Measurements from ENCODE around the gene CIBAR2. TPM values are rescaled to one million over a fixed set of nuclear protein-coding genes. Genes with fewer than 3 reads are reported as not detected.

CIBAR2 gene
- total and polyA plus RNA-seq, 10 of the 15 experiments (the other 5 are each of a cell fraction or from before 2014, with no cell fraction given), result 0.05 to 0.16 (median 0.07) TPM; not detected in 7

DNA sequence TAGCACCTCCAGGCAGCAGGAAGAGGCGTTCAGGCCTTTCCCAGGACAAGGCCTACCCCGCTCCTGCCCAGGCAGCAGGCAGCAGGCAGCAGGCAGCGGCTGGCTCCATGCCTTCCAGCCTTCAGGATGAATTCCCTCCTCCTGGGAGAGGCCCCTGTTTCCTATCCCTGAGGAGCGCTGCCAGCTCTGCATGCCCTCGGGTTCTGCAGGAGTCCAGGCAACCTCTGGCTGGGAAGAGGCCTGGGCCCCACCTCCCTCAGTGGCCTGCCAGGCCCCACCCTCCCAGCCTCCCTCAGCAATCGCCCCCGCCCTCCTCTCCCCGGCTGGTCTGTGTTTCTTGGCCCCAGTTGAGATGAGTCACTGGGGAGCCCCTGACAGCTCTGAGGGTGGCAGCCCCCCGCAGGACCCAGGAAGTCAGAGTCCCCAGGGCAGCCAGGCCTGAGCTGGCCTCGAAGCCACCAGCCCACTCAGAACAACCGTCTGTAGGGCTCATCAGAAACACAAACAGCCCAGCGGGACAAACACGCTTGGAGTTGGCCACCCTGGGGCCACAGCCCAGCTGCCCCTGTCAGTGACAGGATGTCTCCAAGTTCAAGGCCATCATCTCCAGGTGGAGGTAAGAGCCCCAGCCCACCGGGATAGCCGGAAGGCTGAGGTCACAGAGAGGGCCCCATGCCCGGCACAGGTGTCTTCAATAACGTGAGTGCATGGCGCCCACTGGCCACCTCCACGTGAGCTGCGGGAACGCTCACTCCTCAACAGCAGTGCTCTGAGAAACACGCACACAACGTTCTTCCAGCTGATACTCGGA lies 39.5 kb upstream of the CIBAR2 start:
- ChIA-PET RAD21 (ENCODE audit: unreplicated experiment) (interaction anchor here (0.7 to 2.6 kb wide), 3 partner anchors 22 to 75 kb away, joined by 3 to 16 read pairs (median 14); no protein-coding TSS in a partner anchor), CTCF (interaction anchor here (0.8 to 1.5 kb wide), 4 partner anchors 9 to 37 kb away, joined by 3 to 6 read pairs (median 4); no protein-coding TSS in a partner anchor), SMC1A (ENCODE audit: uncharacterized antibody, unreplicated experiment) (interaction anchor here (0.6 to 1.2 kb wide), 4 partner anchors 73 to 85 kb away, joined by 3 to 6 read pairs (median 3); no protein-coding TSS in a partner anchor), POLR2A (interaction anchor here (0.6 to 1.8 kb wide), 4 partner anchors 11 to 432 kb away, joined by 3 to 9 read pairs (median 5); no protein-coding TSS in a partner anchor)
- Histone ChIP-seq H3K27me3 (replicated peaks in 1 of 2; ENCODE audit: control insufficient read depth in 2 of 2, insufficient read depth in 2 of 2, low read length in 1 of 2) (no peaks in the 10 kb centered on the region), H4K20me1 (ENCODE audit: control insufficient read depth, insufficient read depth) (no peaks in the 10 kb centered on the region), H3K79me2 (ENCODE audit: control insufficient read depth, insufficient read depth, low read length) (no peaks in the 10 kb centered on the region), H3K4me3 (no peak overlapping the region), H3K36me3 (ENCODE audit: control insufficient read depth in 2 of 2, insufficient read depth in 2 of 2, low read length in 1 of 2) (no peaks in the 10 kb centered on the region), H2AFZ (ENCODE audit: control insufficient read depth, low read depth, low read length) (no peak overlapping the region; the same call in 1 of the 2 replicates), H3K9ac (ENCODE audit: control insufficient read depth, insufficient read depth, low read length) (no peak overlapping the region), H3K4me2 (ENCODE audit: control insufficient read depth, insufficient read depth) (peak overlapping the region; percentile 4; the same call in 1 of the 2 replicates), H3K9me3 (replicated peaks; ENCODE audit: control insufficient read depth, insufficient read depth, low read length) (no peaks in the 10 kb centered on the region), H3K27ac (ENCODE audit: control insufficient read depth, insufficient read depth) (no peak overlapping the region), H3K4me1 (ENCODE audit: control insufficient read depth, insufficient read depth, low read length) (0 out of 2 replicates have a peak, but pooled peaks cover 2% of the 10 kb centered on the region)
- intact Hi-C loops (cut with micrococcal nuclease; ENCODE audit: unreplicated experiment), result loop anchor here (2.0 kb wide), 1 partner anchor 75 kb away; no protein-coding TSS in a partner anchor
- no peak for DNase-seq (ENCODE audit: low read depth, low spot score)
- in situ Hi-C loops (cut with MboI), result no loop called here
- FAIRE-seq, result no peak
- ATAC-seq, result peak; percentile 84
- TSS peak; percentile 82 for BruUV-seq (replicated peaks)
- WGBS (ENCODE audit: insufficient coverage, insufficient replicate concordance, low lambda C conversion rate, missing lambda C conversion rate), result 42% methylated on average over 21 of the region's 24 CpGs
- TF ChIP-seq WRNIP1 (IDR thresholded peaks at IDR 0.05; ENCODE audit: borderline replicate concordance, low read depth, low read length), result no peak
- TF ChIP-seq CEBPB (IDR thresholded peaks at IDR 0.05; ENCODE audit: borderline replicate concordance in 1 of 2, low read depth in 2 of 2, low read length in 2 of 2), result no peak
- no peak for TF ChIP-seq ZSCAN29 (IDR thresholded peaks at IDR 0.05)
- TF ChIP-seq BCL11A (IDR thresholded peaks at IDR 0.05; ENCODE audit: low read depth, low read length), result no peak
- TF ChIP-seq TARDBP (IDR thresholded peaks at IDR 0.05; ENCODE audit: borderline replicate concordance), result no peak
- TF ChIP-seq POLR2AphosphoS2 (IDR thresholded peaks at IDR 0.05; ENCODE audit: low read depth, low read length), result no peak
- TF ChIP-seq, protein P1, sequence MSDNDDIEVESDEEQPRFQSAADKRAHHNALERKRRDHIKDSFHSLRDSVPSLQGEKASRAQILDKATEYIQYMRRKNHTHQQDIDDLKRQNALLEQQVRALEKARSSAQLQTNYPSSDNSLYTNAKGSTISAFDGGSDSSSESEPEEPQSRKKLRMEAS (IDR thresholded peaks at IDR 0.05; ENCODE audit: low read depth, low read length), result peak; percentile 31; the same call in 1 of the 2 replicates
- TF ChIP-seq CREM (IDR thresholded peaks at IDR 0.05; ENCODE audit: low read depth), result no peak
- no peak; the same call in 1 of the 2 replicates for TF ChIP-seq LARP7 (IDR thresholded peaks at IDR 0.05)
- TF ChIP-seq, protein P2, sequence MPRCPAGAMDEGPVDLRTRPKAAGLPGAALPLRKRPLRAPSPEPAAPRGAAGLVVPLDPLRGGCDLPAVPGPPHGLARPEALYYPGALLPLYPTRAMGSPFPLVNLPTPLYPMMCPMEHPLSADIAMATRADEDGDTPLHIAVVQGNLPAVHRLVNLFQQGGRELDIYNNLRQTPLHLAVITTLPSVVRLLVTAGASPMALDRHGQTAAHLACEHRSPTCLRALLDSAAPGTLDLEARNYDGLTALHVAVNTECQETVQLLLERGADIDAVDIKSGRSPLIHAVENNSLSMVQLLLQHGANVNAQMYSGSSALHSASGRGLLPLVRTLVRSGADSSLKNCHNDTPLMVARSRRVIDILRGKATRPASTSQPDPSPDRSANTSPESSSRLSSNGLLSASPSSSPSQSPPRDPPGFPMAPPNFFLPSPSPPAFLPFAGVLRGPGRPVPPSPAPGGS (IDR thresholded peaks at IDR 0.05; ENCODE audit: borderline replicate concordance, insufficient read depth, low read depth, low read length, poor library complexity, severe bottlenecking), result no peak
- TF ChIP-seq FOXM1 (IDR thresholded peaks at IDR 0.05; ENCODE audit: low read depth, low read length), result no peak
- no peak for TF ChIP-seq NR2C2 (IDR thresholded peaks at IDR 0.05; ENCODE audit: borderline replicate concordance, control insufficient read depth, insufficient read length, low read depth)
- TF ChIP-seq, protein P3, sequence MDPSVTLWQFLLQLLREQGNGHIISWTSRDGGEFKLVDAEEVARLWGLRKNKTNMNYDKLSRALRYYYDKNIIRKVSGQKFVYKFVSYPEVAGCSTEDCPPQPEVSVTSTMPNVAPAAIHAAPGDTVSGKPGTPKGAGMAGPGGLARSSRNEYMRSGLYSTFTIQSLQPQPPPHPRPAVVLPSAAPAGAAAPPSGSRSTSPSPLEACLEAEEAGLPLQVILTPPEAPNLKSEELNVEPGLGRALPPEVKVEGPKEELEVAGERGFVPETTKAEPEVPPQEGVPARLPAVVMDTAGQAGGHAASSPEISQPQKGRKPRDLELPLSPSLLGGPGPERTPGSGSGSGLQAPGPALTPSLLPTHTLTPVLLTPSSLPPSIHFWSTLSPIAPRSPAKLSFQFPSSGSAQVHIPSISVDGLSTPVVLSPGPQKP (IDR thresholded peaks at IDR 0.05; ENCODE audit: low read depth, low read length), result no peak
- no peak for TF ChIP-seq TCF12 (IDR thresholded peaks at IDR 0.05; ENCODE audit: low read depth, low read length)
- TF ChIP-seq NFYB (IDR thresholded peaks at IDR 0.05; ENCODE audit: insufficient read depth, low read depth, low read length), result no peak
- no peak for TF ChIP-seq ESRRA (IDR thresholded peaks at IDR 0.05; ENCODE audit: low read length)
- no peak for TF ChIP-seq NFXL1 (IDR thresholded peaks at IDR 0.05; ENCODE audit: borderline replicate concordance)
- TF ChIP-seq HDAC2 (IDR thresholded peaks at IDR 0.05), result no peak
- no peak for TF ChIP-seq SUZ12 (IDR thresholded peaks at IDR 0.05; ENCODE audit: unreplicated experiment)
- no peak for TF ChIP-seq YBX1 (IDR thresholded peaks at IDR 0.05)
- TF ChIP-seq SMARCA5 (IDR thresholded peaks at IDR 0.05), result no peak
- no peak for TF ChIP-seq BRCA1 (IDR thresholded peaks at IDR 0.05; ENCODE audit: low read depth, low read length)
- no peak for TF ChIP-seq FOXK2 (IDR thresholded peaks at IDR 0.05)
- no peak for TF ChIP-seq TCF7 (IDR thresholded peaks at IDR 0.05; ENCODE audit: borderline replicate concordance)
